ENCODE measurements around the gene FAM78A.

DNA sequence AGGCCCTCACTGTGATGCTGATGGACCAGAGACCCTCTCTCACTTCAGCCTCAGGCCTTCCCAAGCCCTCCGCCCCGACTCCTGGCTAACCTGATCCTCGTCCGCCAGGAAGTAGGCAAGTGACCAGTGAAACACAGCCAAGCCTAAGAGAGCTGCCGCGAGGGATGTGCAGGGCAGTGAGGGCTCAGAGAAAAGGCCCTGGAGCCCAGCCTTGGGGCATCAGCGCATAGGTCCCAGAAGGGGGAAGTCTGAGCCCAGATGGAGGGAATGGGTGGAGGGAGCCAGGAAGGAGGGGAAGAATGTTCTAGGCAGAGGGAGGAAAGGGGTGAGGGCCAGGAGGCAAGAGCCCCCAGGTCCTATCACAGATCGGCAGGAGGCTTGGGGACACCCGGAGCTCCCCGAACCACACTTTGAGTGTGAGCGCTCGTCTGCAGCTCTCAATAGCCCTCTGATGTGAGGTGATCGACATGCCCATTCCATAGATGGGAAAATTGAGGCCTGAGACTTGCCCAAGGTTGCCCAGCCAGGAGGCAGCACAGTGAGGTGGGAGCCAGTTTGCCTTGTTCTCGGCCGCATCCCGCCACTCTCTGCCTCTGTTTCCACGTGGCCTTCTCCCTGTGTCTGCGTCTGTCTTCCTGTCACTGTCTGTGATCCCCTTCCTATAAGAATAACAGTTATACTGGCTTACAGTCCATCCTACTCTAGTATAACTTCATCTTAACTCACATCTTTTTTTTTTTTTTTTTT, 33.4 kb upstream of the FAM78A start:
- TF ChIP-seq POLR2A (IDR thresholded peaks at IDR 0.05) (no peak), EP300 (IDR thresholded peaks at IDR 0.05) (no peak)
